ENCODE results near the gene FRMD5.

DNA sequence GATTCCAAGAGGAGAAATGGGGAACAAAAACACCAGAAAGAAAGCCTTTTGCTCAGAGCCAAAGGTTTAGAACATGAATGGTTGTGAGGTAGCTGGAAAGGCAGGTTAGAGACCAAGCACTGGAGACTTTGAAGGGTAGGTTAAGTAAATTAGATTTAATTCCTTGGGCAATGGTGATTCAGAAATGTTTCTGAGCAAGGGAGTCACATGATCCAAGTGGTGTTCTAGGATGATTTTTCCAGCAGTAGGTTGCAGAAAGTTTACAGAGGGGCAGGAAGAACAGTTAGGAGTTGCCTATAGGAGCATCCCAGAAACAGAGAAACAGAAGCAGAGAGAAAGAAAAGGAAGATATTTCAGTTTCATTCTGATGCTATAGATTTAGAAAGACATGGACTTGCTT is 228.4 kb downstream of the FRMD5 start:
- TF ChIP-seq EZH2phosphoT487 (IDR thresholded peaks at IDR 0.05; ENCODE audit: low read length) (no peak), EZH2 (optimal IDR thresholded peaks at IDR 0.05; ENCODE audit: low read depth, low read length) (no peak)
- TF ChIP-seq, protein P1, sequence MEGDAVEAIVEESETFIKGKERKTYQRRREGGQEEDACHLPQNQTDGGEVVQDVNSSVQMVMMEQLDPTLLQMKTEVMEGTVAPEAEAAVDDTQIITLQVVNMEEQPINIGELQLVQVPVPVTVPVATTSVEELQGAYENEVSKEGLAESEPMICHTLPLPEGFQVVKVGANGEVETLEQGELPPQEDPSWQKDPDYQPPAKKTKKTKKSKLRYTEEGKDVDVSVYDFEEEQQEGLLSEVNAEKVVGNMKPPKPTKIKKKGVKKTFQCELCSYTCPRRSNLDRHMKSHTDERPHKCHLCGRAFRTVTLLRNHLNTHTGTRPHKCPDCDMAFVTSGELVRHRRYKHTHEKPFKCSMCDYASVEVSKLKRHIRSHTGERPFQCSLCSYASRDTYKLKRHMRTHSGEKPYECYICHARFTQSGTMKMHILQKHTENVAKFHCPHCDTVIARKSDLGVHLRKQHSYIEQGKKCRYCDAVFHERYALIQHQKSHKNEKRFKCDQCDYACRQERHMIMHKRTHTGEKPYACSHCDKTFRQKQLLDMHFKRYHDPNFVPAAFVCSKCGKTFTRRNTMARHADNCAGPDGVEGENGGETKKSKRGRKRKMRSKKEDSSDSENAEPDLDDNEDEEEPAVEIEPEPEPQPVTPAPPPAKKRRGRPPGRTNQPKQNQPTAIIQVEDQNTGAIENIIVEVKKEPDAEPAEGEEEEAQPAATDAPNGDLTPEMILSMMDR (IDR thresholded peaks at IDR 0.05; ENCODE audit: low read length) = no peak

Data from MM.1S (cell line).